Measurements from ENCODE around the gene IL2RG.
A peak's percentile ranks its signal among the peaks of the same experiment; 100 is the strongest.

IL2RG gene

GRCh38 chrX:71111141-71111843 is at the start of gene IL2RG:
Gene IL2RG (minus strand): TSS chrX:71111577. CDS start chrX:71111539, 38 bp downstream.
- no peak for DNase-seq

DNA sequence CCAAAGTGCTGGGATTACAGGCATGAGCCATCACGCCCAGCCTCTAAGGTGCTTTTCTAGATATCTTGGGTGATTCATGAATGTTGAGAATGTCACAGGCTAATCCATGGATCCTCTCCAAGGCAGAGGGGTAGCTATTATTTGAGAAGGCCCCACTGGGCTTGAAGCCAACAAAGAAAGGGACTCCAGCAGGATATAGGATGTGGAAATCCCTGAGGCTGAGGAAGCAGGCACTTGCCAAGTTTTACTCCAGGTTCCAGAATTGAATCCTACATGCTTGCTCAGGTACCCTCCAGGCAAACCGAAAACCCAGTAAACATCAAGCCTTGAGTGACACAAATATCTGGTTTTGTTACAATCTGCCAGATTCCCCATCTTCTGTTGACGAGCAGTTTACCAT is 49.1 kb upstream of the IL2RG start:
- no peak for DNase-seq

DNA sequence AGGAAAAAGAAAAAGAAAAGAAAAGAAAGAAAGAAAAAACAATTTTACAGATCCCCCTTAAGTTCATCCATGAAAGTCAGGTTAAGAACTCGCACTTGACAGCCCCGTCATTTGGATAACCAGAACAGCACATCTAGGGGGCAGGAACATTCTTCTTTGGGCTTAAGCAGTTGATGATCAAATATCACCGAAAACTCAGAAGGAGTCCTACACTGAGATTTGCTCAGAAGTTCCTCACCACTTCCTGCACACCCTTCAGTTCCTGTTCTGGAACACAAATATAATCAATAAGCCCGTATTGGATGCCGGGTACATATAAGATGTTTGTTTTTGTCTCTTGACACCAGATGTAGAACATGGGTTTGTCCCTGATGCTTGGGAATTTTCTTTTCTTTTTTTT is 48.0 kb upstream of the IL2RG start:
- DNase-seq = no peak

DNA sequence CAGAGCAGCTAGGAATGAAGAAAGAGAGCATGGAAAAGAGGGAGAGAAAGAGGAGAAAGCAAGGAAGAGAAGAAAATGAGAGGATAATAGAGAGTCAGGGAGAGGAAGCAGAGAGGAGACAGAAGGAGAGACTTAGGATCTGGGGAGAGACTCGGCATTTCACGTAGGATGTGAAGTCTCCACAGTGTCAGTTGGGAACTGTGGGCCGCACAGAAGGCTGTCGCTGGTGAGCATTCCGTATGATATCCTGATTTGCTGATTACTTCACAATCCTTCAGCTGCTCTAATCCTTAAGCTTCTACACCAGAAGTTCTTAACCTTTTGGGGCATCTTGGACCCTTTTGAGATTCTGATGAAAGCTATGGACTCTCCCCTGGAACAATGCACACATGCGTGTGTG is 47.2 kb upstream of the IL2RG start:
- DNase-seq = peak in 1 of 56 donors; percentile 4

DNA sequence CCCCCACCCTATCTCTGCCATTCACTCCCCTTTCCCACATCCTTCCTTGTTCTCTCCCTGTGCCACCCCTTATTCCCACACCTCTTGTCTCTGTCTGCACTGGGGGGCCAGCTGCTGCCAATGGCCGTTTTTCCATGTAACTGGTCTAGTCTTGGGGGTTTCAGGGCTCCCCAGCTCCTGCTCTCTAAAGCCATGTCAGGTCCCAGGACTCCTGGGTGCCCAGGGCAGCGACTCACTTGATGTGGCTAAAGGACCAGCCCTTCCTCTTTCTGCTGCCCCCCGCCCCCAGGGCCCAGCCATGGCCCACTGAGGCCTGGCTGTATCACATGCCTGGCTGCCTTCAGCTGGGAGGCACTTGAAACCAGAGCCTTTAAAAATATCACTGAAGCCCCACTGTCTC is 43.3 kb upstream of the IL2RG start:
- DNase-seq = no peak

- DNase-seq = no peak
These were observed 42.8 kb upstream of the IL2RG start for GRCh38 chrX:71154196-71154595.

DNA sequence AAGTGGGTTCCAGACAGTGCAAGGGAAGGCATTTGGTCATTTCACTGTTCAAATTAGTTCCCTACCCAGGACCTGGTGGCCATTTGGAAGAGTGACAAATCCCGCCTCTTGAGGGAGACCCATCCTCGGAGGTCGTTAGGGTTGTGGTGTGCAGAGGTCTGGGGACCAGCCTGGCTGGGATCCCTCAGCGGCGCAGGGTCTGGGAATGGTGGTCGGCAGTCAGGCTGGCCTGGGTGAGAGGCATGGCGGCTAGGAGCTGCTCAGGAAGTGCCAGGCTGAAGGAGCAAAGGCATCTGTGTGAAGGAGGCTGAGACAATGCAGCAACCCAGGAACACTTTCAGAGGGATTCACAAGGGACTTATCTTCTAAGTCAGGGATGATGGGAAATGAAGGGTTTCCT is 40.0 kb upstream of the IL2RG start:
- no peak for DNase-seq

GRCh38 chrX:71148278-71148663 is 36.9 kb upstream of the IL2RG start:
- no peak for DNase-seq

DNA sequence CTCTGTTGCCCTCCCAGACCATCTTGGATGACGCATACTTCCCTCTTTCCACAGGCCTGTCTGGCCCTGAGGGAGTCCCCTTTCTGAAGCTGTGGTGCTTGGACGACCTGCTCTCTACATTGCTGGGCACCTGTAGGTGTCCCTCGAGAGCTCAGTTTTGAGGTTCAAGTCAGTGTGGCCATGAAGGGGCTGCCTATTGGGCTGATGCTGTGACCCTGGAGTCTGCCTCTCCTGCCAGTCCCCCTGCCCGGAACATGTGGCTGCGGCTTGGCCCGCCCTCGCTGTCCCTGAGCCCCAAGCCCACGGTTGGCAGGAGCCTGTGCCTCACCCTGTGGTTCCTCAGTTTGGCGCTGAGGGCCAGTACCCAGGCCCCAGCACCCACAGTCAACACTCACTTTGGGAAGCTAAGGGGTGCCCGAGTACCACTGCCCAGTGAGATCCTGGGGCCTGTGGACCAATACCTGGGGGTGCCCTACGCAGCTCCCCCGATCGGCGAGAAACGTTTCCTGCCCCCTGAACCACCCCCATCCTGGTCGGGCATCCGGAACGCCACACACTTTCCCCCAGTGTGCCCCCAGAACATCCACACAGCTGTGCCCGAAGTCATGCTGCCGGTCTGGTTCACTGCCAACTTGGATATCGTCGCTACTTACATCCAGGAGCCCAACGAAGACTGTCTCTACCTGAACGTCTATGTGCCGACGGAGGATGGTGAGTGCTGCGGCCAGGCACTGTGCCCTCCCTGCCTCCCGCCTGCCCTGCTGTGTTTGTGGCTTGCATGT is 36.3 kb upstream of the IL2RG start:
- peak in 16 of 56 donors; percentile 1 to 36 (median 15) for DNase-seq

GRCh38 chrX:71144651-71145050 is 33.3 kb upstream of the IL2RG start, which contains the start of gene NLGN3:
Gene NLGN3 (plus strand): TSS chrX:71144841. CDS start chrX:71147750, 2,909 bp downstream.
- peak in 47 of 56 donors; percentile 5 to 69 (median 22) for DNase-seq

- peak in 37 of 56 donors; percentile 1 to 71 (median 17) for DNase-seq
These were observed 32.1 kb upstream of the IL2RG start for GRCh38 chrX:71143508-71143907.

DNA sequence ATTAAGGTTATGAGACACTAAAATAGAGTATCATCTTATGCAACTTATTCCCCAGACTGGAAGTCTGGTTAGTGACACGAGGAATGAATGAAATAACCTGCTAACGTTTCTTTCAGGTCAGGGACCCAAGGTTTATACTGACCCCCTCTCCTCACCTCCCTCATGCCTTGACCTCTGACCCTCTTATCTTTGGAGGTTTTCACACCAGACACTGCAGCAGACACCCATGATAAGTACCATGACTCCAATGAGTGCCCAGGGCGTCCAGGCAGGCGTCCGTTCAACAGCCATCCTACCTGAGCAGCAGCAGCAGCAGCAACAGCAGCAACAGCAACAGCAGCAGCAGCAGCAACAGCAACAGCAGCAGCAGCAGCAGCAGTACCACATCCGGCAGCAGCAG is 29.1 kb upstream of the IL2RG start:
- no peak for DNase-seq

DNA sequence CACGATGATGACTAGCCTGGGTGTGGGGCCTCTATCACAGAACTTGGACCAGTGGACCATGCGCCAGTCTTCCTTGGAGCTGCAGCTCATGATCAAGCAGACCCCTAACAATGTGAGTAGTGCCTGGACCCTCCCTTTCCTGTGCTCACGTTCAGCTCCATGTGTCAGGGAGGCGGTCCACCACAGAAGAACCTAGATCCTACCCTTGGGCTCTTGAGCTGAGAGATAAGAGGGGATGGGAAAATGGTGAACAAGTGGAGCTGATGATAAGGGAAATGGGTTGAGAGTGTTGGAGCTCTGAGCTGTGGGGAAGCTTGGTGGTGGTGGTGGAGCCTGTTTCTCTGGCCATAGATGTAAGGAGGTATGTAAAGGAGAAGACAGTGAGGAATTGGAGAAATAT is 20.1 kb upstream of the IL2RG start:
- DNase-seq = no peak

DNA sequence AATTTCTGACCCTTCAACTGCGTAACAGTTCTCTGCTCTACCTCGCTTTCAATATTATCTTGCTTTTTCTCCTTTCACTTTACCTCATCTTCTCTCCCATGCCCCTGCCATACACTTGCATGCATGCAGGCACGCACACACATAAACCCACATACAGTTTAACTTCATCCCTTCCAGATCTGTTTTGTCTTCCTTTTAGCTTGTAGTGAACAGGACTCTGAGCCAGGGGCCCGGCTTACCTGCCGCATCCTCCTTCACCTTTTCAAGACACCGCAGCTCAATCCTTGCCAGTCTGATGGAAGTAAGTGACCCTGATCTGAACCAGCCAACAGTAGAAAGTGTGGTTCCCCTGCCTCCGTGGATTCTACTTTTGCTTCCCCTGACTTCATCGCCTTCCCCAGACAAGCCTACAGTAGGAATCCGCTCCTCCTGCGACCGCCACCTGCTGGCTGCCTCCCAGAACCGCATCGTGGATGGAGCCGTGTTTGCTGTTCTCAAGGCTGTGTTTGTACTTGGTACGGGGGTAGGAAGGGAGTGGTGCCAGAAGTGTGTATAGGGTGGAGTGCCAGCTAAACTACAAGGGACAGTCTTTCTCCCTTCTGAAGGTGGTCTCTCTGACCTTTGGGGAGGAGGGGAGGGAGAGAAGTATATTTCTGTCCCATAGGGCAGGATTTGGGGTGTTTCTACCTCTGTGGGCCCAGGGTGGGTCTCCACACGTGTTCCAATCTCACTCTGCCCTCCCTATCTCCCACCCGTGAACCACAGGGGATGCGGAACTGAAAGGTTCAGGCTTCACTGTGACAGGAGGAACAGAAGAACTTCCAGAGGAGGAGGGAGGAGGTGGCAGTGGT is 17.8 kb upstream of the IL2RG start:
- DNase-seq = peak in 49 of 56 donors; percentile 0 to 72 (median 22)

GRCh38 chrX:71128166-71128833 is 16.9 kb upstream of the IL2RG start:
- no peak for DNase-seq

DNA sequence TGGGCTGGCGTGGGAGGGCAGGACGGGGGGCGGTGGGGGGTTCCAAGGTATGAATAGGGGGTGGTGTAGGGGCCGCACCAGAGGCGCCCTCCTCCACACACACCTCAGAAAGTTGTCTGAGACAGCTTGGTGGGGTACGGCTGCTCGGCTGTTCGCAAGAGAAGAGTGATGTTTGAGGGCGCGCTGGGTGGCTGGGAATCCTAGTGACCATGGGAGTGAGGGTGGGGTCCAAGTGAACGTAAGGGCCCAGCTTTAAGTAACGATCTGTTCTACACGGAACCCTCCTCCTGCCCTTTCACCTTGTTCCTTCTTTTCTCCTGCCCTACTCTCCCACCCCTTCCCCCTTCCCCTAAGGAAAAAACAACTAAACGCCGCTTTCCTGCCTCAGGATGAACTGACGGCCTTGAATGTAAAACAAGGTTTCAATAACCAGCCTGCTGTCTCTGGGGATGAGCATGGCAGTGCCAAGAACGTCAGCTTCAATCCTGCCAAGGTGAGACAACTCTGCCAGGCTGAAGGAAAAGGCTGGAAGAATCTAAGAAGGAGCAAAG is 7.7 kb upstream of the IL2RG start:
- DNase-seq = peak in 2 of 56 donors; percentile 22 to 24

DNA sequence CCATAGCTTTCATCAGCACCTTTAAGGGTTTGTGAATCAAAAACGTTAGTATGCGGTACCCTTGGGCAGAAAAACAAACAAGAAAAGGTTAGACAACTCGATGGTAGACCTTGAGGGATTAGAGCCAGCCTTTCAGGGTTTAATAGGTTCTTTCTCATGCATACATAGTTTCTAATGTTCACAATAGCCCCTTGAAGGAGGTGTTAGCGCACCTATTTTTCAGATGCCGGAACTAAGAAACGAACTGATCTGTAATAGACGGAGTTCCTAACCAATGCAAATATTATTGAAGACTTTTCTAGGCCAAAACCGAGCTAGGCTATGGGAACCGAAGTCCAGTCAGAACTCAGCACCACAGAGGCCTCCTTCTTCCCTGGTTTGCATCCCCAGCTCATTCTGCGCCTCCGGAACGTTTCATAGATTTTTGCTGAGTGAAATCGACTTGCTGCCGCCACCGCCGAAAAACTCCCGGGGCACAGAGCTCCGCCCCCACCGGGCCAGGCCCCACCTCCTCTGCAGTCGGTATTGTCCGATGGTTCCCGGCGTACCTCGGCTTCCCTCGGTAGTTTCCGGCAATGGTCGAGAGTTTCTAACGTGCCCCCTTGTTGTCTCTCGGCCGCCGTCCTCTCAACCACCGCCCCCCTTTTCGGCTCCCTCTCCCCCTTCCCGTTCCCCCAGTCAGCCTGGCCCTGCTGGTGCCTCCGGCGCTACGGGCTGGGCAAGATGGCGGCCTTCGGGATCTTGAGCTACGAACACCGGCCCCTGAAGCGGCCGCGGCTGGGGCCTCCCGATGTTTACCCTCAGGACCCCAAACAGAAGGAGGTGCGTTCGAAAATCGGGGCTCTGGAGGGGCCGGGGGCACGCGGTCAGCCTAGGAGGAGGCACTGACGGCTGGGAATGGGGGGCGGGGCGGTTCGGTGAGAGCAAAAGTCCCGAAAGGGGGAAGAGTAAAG is 6.9 kb upstream of the IL2RG start, which contains the start of gene MED12:
TSS of gene MED12 (plus strand) at position 565 of the 953 bp plus-strand sequence. CDS start at position 724, 159 bp downstream.
- DNase-seq = peak in 55 of 56 donors; percentile 3 to 89 (median 69)

GRCh38 chrX:71117358-71117757 is 6.0 kb upstream of the IL2RG start:
- DNase-seq = no peak

DNA sequence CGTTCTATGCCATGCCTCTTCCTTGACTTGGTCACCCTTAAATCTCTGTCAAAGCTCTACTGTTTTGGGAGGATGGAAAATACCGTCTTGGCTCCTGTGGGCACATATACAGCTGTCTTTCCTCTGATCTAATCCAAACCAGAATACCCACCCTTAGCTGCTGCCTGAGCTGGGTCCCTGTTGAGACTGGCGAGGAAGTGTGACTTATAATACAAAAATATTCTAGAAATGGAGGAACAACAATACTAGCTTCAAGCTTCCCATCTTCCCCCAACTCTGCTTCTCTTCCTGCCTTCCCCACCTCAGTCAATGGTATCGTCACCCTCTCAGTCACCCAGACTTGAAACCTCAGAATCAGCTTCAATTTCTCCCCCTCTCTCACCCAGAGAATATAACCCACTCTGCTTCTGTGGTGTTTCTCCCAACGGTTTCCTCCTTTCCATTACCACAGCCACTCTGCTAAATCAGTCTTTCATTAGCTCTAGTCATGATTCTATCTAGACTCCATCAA is 599 bp upstream of the IL2RG start:
- DNase-seq = no peak
